Spleen (tissue), 7 donors: Measurements from ENCODE around the gene NRN1L.

ENCODE experiments used
- POLR2AphosphoS5 ChIP-seq, 3 donors: sonication (generic); formaldehyde crosslinking; IDR thresholded peaks; one replicate each; pipeline ENCODE4 v1.5.1; 2017; ENCODE audit warnings: antibody characterized with exemption in 3 of 3
- TF ChIP-seq, protein P1 (sequence below), 11 experiments: fragments of 200-600 bp in 7 of 11; fragments of 450-650 bp in 4 of 11; sonication (generic) in 4 of 11; IDR thresholded peaks in 8 of 11; conservative IDR thresholded peaks in 3 of 11; 1 replicate in 7 of 11; 2 replicates in 4 of 11; pipeline versions ENCODE4 v1.4.0 to v1.8.0; 2016 to 2021; ENCODE audit warnings: antibody characterized with exemption in 11 of 11, inconsistent platforms in 4 of 11, mild to moderate bottlenecking in 1 of 11
- donor health status: DM: no; HTN: no; CAD: no; lungs with moderate emphysema.
- donor health status: DM: no; HTN: no; CAD: no.
- donor health status: DM: no; HTN: no; CAD: no.

DNA sequence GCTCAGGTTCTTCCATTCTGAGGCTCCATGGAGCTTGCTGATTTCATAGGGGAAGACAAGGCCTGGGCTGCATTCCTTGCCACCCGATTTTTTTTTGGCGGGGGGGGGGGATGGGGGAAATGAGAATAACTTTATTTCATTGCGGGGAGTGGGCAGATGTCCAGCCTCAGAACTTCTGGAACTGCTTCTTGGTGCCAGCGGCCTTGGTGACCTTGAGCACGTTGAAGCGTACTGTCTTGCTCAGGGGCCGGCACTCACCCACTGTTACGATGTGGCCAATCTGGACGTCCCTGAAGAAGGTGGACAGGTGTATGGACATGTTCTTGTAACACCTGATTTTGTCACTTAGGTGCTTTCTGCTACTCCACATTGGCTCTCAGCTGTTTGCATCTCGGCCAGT, 28.9 kb upstream of the NRN1L start:
- TF ChIP-seq POLR2AphosphoS5 (IDR thresholded peaks at IDR 0.05), result no peak
- TF ChIP-seq, protein P1, sequence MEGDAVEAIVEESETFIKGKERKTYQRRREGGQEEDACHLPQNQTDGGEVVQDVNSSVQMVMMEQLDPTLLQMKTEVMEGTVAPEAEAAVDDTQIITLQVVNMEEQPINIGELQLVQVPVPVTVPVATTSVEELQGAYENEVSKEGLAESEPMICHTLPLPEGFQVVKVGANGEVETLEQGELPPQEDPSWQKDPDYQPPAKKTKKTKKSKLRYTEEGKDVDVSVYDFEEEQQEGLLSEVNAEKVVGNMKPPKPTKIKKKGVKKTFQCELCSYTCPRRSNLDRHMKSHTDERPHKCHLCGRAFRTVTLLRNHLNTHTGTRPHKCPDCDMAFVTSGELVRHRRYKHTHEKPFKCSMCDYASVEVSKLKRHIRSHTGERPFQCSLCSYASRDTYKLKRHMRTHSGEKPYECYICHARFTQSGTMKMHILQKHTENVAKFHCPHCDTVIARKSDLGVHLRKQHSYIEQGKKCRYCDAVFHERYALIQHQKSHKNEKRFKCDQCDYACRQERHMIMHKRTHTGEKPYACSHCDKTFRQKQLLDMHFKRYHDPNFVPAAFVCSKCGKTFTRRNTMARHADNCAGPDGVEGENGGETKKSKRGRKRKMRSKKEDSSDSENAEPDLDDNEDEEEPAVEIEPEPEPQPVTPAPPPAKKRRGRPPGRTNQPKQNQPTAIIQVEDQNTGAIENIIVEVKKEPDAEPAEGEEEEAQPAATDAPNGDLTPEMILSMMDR (IDR thresholded peaks at IDR 0.05 in 8 of 11, conservative IDR thresholded peaks at IDR 0.05 in 3 of 11), result no peak
